GM12878 (cell line): ENCODE measurements around the gene FCRLA. TPM values are rescaled to one million over a fixed set of nuclear protein-coding genes. Genes with fewer than 3 reads are reported as not detected.
A peak's percentile ranks its signal among the peaks of the same experiment; 100 is the strongest.

ENCODE experiments used
- KDM1A ChIP-seq: fragments of 200-600 bp; sonication (generic); IDR thresholded peaks from 2 replicates; pipeline ENCODE4 v1.6.1; 2016; ENCODE audit warnings: borderline replicate concordance
- KLF5 ChIP-seq: fragments of 450-650 bp; IDR thresholded peaks from 2 replicates; pipeline ENCODE4 v1.6.1; 2014; ENCODE audit warnings: mild to moderate bottlenecking; ENCODE audit not compliant: partially characterized antibody
- NFIC ChIP-seq: IDR thresholded peaks from 2 replicates; pipeline ENCODE4 v1.6.1; 2012; ENCODE audit warnings: low read depth, mild to moderate bottlenecking, inconsistent platforms, low read length, moderate library complexity
- NFYB ChIP-seq: IDR thresholded peaks from 2 replicates; pipeline ENCODE4 v1.6.1; 2011; ENCODE audit warnings: low read depth, mild to moderate bottlenecking, low read length, improper control_type of control experiment, moderate library complexity; ENCODE audit not compliant: insufficient read depth
- RCOR1 ChIP-seq: conservative IDR thresholded peaks from 2 replicates; pipeline ENCODE4 v1.6.1; 2012; ENCODE audit warnings: low read depth, low read length, improper control_type of control experiment
- SIN3A ChIP-seq: IDR thresholded peaks from 2 replicates; pipeline ENCODE4 v1.6.1; 2012; ENCODE audit warnings: low read depth, low read length, improper control_type of control experiment
- SIX5 ChIP-seq: IDR thresholded peaks from 2 replicates; pipeline ENCODE4 v1.6.1; 2011; ENCODE audit warnings: mild to moderate bottlenecking, low read depth, low read length, moderate library complexity; ENCODE audit not compliant: severe bottlenecking
- SRF ChIP-seq, 2 experiments: IDR thresholded peaks; 2 replicates each; pipeline ENCODE4 v1.6.1; 2011; ENCODE audit warnings: low read depth in 2 of 2, low read length in 2 of 2, mild to moderate bottlenecking in 1 of 2, moderate library complexity in 1 of 2
- TARDBP ChIP-seq: IDR thresholded peaks from 2 replicates; pipeline ENCODE4 v1.6.1; 2016; ENCODE audit warnings: borderline replicate concordance
- TCF7 ChIP-seq: IDR thresholded peaks from 2 replicates; pipeline ENCODE4 v1.6.1; 2014; ENCODE audit warnings: antibody characterized with exemption, borderline replicate concordance
- WRNIP1 ChIP-seq: IDR thresholded peaks from 2 replicates; pipeline ENCODE4 v1.6.1; 2011; ENCODE audit warnings: low read depth, low read length, improper control_type of control experiment, borderline replicate concordance
- ZBTB4 ChIP-seq: fragments of 450-650 bp; formaldehyde crosslinking; IDR thresholded peaks from 2 replicates; pipeline ENCODE4 v1.4.0; 2022; ENCODE audit warnings: mild to moderate bottlenecking, moderate library complexity
- ZNF592 ChIP-seq: fragments of 450-650 bp; IDR thresholded peaks from 2 replicates; pipeline ENCODE4 v1.6.1; 2017; ENCODE audit warnings: mild to moderate bottlenecking, moderate library complexity
- ZNF687 ChIP-seq: fragments of 450-650 bp; IDR thresholded peaks from 2 replicates; pipeline ENCODE4 v1.6.1; 2017; ENCODE audit warnings: mild to moderate bottlenecking, moderate library complexity
- polyA plus RNA-seq, 11 experiments: library from polyadenylated mRNA; depleted of rRNA in 4 of 11; unstranded in 6 of 11; stranded (reverse) in 5 of 11; fragments of >200 nt; fragmentation: Nextera tagmentation in 4 of 11; fragmentation: Illumina TruSeq in 1 of 11; extraction: Ambion mirVana in 4 of 11; extraction: Trizol in 1 of 11; gene quantifications; 1 replicate in 1 of 11; 2 replicates in 10 of 11; pipeline versions ENCODE4 v1.2.1 to v1.2.3, GENCODE V29; 2011 to 2016; ENCODE audit warnings: inconsistent platforms in 2 of 11, missing spikeins in 2 of 11, low read depth in 1 of 11
- total RNA-seq, 4 experiments: library from RNA; depleted of rRNA in 3 of 4; stranded (reverse); fragments of >200 nt in 3 of 4; fragmentation: Illumina TruSeq in 1 of 4; extraction: Trizol in 1 of 4; gene quantifications; 2 replicates each; pipeline versions ENCODE4 v1.2.1 to v1.2.3, GENCODE V29; 2013 to 2021

Gene FCRLA
- total and polyA plus RNA-seq, 10 of the 15 experiments (the other 5 are each of a cell fraction or from before 2014, with no cell fraction given): 130 to 714 (median 374) TPM

- TF ChIP-seq ZNF592 (no peak), KDM1A (no peak), WRNIP1 (no peak), ZBTB4 (CRISPR knock-in tag) (no peak), TARDBP (no peak), SIX5 (no peak), RCOR1 (no peak), NFIC (0 out of 2 replicates have a peak, but pooled peaks have one; percentile 19), KLF5 (no peak), ZNF687 (no peak), NFYB (no peak), TCF7 (no peak), SIN3A (no peak), SRF (IDR thresholded peaks at IDR 0.05; ENCODE audit: low read depth in 2 of 2, low read length in 2 of 2) (peak in 1 of 2 experiments; percentile 67; a peak in 2 of 4 replicates)
Observed at GRCh38 chr1:161736335-161736969, 29.4 kb downstream of the FCRLA start (continued).
